Stomach (tissue), 4 donors: ENCODE results near the gene HELZ.

Experiments used
- CTCF ChIP-seq, 7 experiments: fragments of 450-650 bp in 4 of 7; fragments of 200-600 bp in 3 of 7; sonication (generic) in 3 of 7; IDR thresholded peaks; one replicate each; pipeline ENCODE4 v1.5.1; 2016 to 2019; ENCODE audit warnings: antibody characterized with exemption in 7 of 7, control low read depth in 2 of 7, mild to moderate bottlenecking in 1 of 7
- POLR2A ChIP-seq, 4 donors: fragments of 450-650 bp; IDR thresholded peaks; one replicate each; pipeline ENCODE4 v1.6.1; 2016; ENCODE audit warnings: antibody characterized with exemption in 4 of 4, control low read depth in 2 of 4, mild to moderate bottlenecking in 1 of 4, moderate library complexity in 1 of 4

- TF ChIP-seq CTCF (IDR thresholded peaks at IDR 0.05) (no peak), POLR2A (IDR thresholded peaks at IDR 0.05) (no peak)
Observed at GRCh38 chr17:67092291-67092690, 152.7 kb downstream of the HELZ start.
